Lower leg skin (tissue), 4 donors: Measurements from ENCODE around the gene SERPINA10. TPM values are rescaled to one million over a fixed set of nuclear protein-coding genes. Genes with fewer than 3 reads are reported as not detected.
"Not testable (repeated sequence)": the region's sequence is repeated elsewhere in the genome, so short reads cannot be mapped to it uniquely, and the experiment has no call there.

Experiments
- DNase-seq, 2 donors: peaks; one replicate each; pipeline ENCODE4 v3.0.0-alpha.2; 2019; ENCODE audit warnings: low spot score in 2 of 2
- H3K4me3 ChIP-seq: fragments of 200-600 bp; sonication (generic); 2 replicates; pipeline ENCODE4 v1.5.1; 2017; ENCODE audit warnings: mild to moderate bottlenecking, low read depth; ENCODE audit not compliant: poor library complexity, severe bottlenecking
- POLR2A ChIP-seq, 2 donors: fragments of 450-650 bp; IDR thresholded peaks; one replicate each; pipeline ENCODE4 v1.6.1; 2016 to 2017; ENCODE audit warnings: antibody characterized with exemption in 2 of 2, mild to moderate bottlenecking in 1 of 2, moderate library complexity in 1 of 2
- WGBS, 2 donors: methylation state at CpG; one replicate each; pipeline ENCODE4 v1.1.5; 2018; 5-methylcytosine and 5-hydroxymethylcytosine counted together
- intact Hi-C: fragments of 100-400 bp; cut with DNase I; formaldehyde crosslinking; loops from one replicate; pipeline ENCODE4 v1.15.0; 2023; ENCODE audit warnings: low total_unique reads
- total RNA-seq, 4 donors: library from RNA; depleted of rRNA; stranded (reverse); fragments of >200 nt; gene quantifications; one replicate each; pipeline ENCODE4 v1.1.0, GENCODE V29; 2016
- TF ChIP-seq, protein P1 (sequence below), 3 donors: fragments of 450-650 bp; IDR thresholded peaks; one replicate each; pipeline ENCODE4 v1.5.1; 2016; ENCODE audit warnings: antibody characterized with exemption in 3 of 3, mild to moderate bottlenecking in 3 of 3, moderate library complexity in 2 of 3

The SERPINA10 gene
- total RNA-seq, 4 donors from 2014 or later, result not detected

- no peak overlapping the region for H3K4me3 ChIP-seq
- no peak for DNase-seq
- no peak for TF ChIP-seq POLR2A (IDR thresholded peaks at IDR 0.05)
- TF ChIP-seq, protein P1, sequence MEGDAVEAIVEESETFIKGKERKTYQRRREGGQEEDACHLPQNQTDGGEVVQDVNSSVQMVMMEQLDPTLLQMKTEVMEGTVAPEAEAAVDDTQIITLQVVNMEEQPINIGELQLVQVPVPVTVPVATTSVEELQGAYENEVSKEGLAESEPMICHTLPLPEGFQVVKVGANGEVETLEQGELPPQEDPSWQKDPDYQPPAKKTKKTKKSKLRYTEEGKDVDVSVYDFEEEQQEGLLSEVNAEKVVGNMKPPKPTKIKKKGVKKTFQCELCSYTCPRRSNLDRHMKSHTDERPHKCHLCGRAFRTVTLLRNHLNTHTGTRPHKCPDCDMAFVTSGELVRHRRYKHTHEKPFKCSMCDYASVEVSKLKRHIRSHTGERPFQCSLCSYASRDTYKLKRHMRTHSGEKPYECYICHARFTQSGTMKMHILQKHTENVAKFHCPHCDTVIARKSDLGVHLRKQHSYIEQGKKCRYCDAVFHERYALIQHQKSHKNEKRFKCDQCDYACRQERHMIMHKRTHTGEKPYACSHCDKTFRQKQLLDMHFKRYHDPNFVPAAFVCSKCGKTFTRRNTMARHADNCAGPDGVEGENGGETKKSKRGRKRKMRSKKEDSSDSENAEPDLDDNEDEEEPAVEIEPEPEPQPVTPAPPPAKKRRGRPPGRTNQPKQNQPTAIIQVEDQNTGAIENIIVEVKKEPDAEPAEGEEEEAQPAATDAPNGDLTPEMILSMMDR (IDR thresholded peaks at IDR 0.05), result no peak
- WGBS, 2 donors, result 63 to 74% methylated on average over 10 of the region's 10 CpGs
- intact Hi-C loops, result no loop called here
Measured at GRCh38 chr14:94269156-94269555, 23.9 kb downstream of the SERPINA10 start.

- WGBS, 2 donors, result 75 to 87% methylated on average over 7 of the region's 7 CpGs
- H3K4me3 ChIP-seq, intact Hi-C loops, DNase-seq: not testable (repeated sequence)
Measured at GRCh38 chr14:94268582-94268981, 24.5 kb downstream of the SERPINA10 start.

DNA sequence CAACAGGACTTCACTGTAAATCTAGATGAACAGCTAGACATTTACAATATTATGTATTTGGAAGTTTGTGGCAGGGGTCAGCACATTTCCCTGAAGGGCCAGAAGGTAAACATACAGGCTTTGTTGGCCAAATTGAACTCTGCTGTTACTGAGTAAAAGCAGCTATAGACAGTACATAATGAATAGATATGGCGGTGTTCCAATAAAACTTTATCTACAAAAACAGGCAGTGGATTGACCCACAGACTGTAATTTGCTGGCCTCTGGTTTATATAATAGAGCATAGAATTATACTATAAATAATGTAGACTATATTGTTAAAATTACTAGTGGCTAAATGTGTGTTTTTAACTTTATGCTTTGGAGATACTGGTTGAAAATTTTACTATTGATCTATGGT, 25.7 kb downstream of the SERPINA10 start:
- H3K4me3 ChIP-seq, result no peak overlapping the region
- TF ChIP-seq, protein P1 (IDR thresholded peaks at IDR 0.05), result no peak
- TF ChIP-seq POLR2A (IDR thresholded peaks at IDR 0.05), result no peak
- 92 to 94% methylated on average over 1 of the region's 1 CpG for WGBS, 2 donors
- DNase-seq, result no peak
- intact Hi-C loops, result no loop called here

DNA sequence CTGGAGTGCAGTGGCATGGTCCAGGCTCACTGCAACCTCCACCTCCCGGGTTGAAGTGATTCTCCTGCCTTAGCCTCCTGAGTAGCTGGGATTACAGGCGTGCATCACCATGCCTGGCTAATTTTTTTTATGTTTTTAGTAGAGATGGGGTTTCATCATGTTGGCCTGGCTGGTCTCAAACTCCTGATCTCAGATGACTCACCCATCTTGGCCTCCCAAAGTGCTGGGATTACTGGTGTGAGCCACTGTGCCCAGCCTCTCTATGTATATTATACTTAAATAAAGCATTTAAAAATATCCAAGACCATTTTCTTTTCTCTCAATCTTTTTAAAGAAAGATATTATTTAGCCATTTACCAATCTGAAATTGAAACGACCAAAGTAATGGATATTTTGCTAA, 28.9 kb downstream of the SERPINA10 start:
- 58 to 88% methylated on average over 3 of the region's 3 CpGs for WGBS, 2 donors
- intact Hi-C loops, DNase-seq, H3K4me3 ChIP-seq: not testable (repeated sequence)

GRCh38 chr14:94244182-94244581, 48.9 kb downstream of the SERPINA10 start:
- TF ChIP-seq, protein P1 (IDR thresholded peaks at IDR 0.05), result no peak
- DNase-seq, result no peak
- intact Hi-C loops, result no loop called here
- WGBS, 2 donors, result 88 to 92% methylated on average over 2 of the region's 2 CpGs
- H3K4me3 ChIP-seq, result no peak overlapping the region

- intact Hi-C loops, result no loop called here
- no peak for DNase-seq
- no peak overlapping the region for H3K4me3 ChIP-seq
- TF ChIP-seq POLR2A (IDR thresholded peaks at IDR 0.05), result no peak
- TF ChIP-seq, protein P1 (IDR thresholded peaks at IDR 0.05), result no peak
- 91 to 98% methylated on average over 2 of the region's 2 CpGs for WGBS, 2 donors
Measured at GRCh38 chr14:94239406-94239805, 53.7 kb downstream of the SERPINA10 start.

DNA sequence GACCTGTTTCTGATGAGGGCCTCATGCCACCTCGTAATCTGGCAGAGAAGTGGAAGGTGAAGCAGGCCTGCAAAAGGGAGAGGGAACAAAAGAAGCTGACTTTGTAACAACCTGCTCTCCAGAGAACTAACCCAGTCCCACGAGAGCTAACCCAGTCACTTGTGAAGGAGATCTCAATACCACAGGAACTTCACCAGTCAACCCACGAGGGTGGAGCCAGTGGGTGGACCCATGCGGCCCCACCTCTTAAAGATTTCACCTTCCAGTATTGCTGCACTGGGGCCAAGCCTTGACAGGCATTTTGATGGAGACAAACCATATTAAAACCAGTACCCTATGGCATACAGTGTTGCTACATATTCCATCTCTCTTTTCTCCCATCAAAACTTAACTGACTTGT, 55.1 kb downstream of the SERPINA10 start:
- H3K4me3 ChIP-seq, result no peak overlapping the region
- DNase-seq, result no peak
- WGBS, 2 donors, result 74 to 84% methylated on average over 4 of the region's 4 CpGs
- TF ChIP-seq POLR2A (IDR thresholded peaks at IDR 0.05), result no peak
- TF ChIP-seq, protein P1 (IDR thresholded peaks at IDR 0.05), result no peak
- intact Hi-C loops, result no loop called here
